ENCODE results near the gene XCR1.
A peak's percentile ranks its signal among the peaks of the same experiment; 100 is the strongest.

Gene XCR1

DNA sequence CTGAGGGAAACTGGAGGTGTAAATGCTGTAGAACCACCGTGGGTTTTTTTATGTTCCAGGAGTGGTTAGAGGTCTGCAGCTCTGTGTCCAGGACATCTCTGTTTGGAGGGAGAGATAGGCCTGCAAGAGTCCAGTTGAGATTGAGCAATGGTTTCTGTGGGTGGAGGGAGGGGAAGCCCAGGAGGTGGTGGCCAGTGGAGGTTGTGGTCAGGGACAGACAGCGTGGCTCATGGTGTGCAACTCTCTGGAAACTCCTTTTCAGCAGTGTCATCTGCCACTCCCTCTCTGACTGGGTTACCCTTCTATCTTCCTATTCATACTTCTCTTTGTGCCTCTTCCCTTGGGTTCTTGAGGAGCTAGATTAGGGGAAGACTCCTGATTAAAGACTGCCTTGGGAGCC is 9.6 kb downstream of the XCR1 start:
- Histone ChIP-seq H3K18ac (ENCODE audit: low read depth in 1 of 2, low read length in 2 of 2) (no peak overlapping the region), H2AK5ac (ENCODE audit: low read length, severe bottlenecking) (no peak overlapping the region), H4K91ac (ENCODE audit: low read length) (no peak overlapping the region), H3K4me2 (ENCODE audit: low read length, poor library complexity, severe bottlenecking) (no peak overlapping the region), H2AFZ (ENCODE audit: low read depth, low read length) (no peak overlapping the region), H2BK12ac (ENCODE audit: low read length in 2 of 2) (no peak overlapping the region), H4K8ac (ENCODE audit: low read length) (no peak overlapping the region), H3K36me3 (ENCODE audit: control insufficient read depth in 1 of 2, insufficient read depth in 2 of 2, low read depth in 1 of 2, low read length in 2 of 2) (no peaks in the 10 kb centered on the region), H3K23ac (ENCODE audit: low read length in 2 of 2) (no peak overlapping the region), H2BK15ac (ENCODE audit: low read depth, poor library complexity, severe bottlenecking) (no peak overlapping the region), H3K4me1 (ENCODE audit: control insufficient read depth, insufficient read depth, low read depth, low read length) (no peaks in the 10 kb centered on the region), H3K14ac (ENCODE audit: low read length in 2 of 2) (no peak overlapping the region), H3K9me3 (ENCODE audit: control insufficient read depth, low read length) (no peaks in the 10 kb centered on the region), H3K9ac (ENCODE audit: low read length) (no peak overlapping the region), H3K27ac (ENCODE audit: low read length, poor library complexity, severe bottlenecking) (no peak overlapping the region), H2BK120ac (ENCODE audit: low read depth, low read length) (no peak overlapping the region), H3K79me1 (replicated peaks; ENCODE audit: low read length, poor library complexity, severe bottlenecking) (no peaks in the 10 kb centered on the region), H2BK5ac (ENCODE audit: low read depth, low read length, poor library complexity, severe bottlenecking) (no peak overlapping the region), H3K4me3 (ENCODE audit: insufficient read depth in 1 of 2, low read depth in 1 of 2, low read length in 2 of 2) (no peak overlapping the region), H3K4ac (ENCODE audit: low read depth in 1 of 2, low read length in 2 of 2) (no peak overlapping the region), H3K27me3 (ENCODE audit: control insufficient read depth in 1 of 2, insufficient read depth in 1 of 2, low read length in 2 of 2) (peaks cover 0 to 34% of the 10 kb centered on the region in 2 experiments)
- 77% methylated on average over 1 of the region's 2 CpGs for WGBS
- DNase-seq, result peak; percentile 60

DNA sequence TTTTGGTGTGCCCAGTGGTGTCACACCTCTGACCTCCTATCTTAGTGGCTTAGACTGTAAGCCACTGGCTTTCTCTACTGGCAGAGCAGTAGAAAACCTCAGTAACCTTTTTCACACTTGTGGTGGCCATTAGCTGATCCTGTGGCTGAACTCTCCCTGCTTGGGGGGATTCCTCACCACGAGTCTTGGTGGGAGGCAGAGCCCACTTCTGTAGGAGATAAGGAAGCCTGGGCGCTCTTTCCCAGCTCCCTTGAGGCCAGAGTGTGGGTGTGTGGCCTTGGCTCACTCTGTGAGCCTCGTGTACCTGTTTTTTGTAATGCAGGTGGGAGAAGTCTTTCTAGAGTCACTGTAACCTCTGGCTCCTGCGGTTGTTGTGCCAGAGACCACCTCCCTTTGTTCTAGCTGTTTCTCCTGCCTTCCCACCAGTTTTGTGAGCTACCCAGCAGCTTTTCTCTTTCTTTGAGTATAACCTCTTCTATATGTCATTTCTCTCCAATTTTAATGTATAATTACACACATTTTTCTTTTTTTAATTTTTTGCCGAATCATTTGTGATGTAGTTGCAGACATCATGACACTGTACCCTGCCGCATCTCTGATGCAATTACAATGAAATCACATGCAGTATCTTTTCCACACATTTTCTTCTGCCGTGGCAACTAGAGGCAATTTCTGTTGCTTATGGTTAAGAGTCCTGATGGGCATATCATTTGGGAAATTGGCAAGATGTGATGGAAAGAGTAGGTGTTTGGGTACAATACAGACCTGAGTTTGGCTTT is 13.8 kb downstream of the XCR1 start:
- Histone ChIP-seq H3K18ac (ENCODE audit: low read depth in 1 of 2, low read length in 2 of 2) (no peak overlapping the region), H3K9ac (ENCODE audit: low read length) (no peak overlapping the region), H3K4ac (ENCODE audit: low read depth in 1 of 2, low read length in 2 of 2) (no peak overlapping the region), H3K9me3 (ENCODE audit: control insufficient read depth, low read length) (no peaks in the 10 kb centered on the region), H3K4me1 (ENCODE audit: control insufficient read depth, insufficient read depth, low read depth, low read length) (no peaks in the 10 kb centered on the region), H3K27me3 (ENCODE audit: control insufficient read depth in 1 of 2, insufficient read depth in 1 of 2, low read length in 2 of 2) (peaks cover 0 to 36% of the 10 kb centered on the region in 2 experiments), H2BK120ac (ENCODE audit: low read depth, low read length) (no peak overlapping the region), H2AK5ac (ENCODE audit: low read length, severe bottlenecking) (no peak overlapping the region), H2BK12ac (ENCODE audit: low read length in 2 of 2) (no peak overlapping the region), H4K8ac (ENCODE audit: low read length) (no peak overlapping the region), H3K4me3 (ENCODE audit: insufficient read depth in 1 of 2, low read depth in 1 of 2, low read length in 2 of 2) (no peak overlapping the region), H3K4me2 (ENCODE audit: low read length, poor library complexity, severe bottlenecking) (no peak overlapping the region), H3K79me1 (replicated peaks; ENCODE audit: low read length, poor library complexity, severe bottlenecking) (no peaks in the 10 kb centered on the region), H2BK15ac (ENCODE audit: low read depth, poor library complexity, severe bottlenecking) (no peak overlapping the region), H3K36me3 (ENCODE audit: control insufficient read depth in 1 of 2, insufficient read depth in 2 of 2, low read depth in 1 of 2, low read length in 2 of 2) (no peaks in the 10 kb centered on the region), H3K23ac (ENCODE audit: low read length in 2 of 2) (no peak overlapping the region), H3K14ac (ENCODE audit: low read length in 2 of 2) (no peak overlapping the region), H2BK5ac (ENCODE audit: low read depth, low read length, poor library complexity, severe bottlenecking) (no peak overlapping the region), H2AFZ (ENCODE audit: low read depth, low read length) (no peak overlapping the region), H3K27ac (ENCODE audit: low read length, poor library complexity, severe bottlenecking) (no peak overlapping the region), H4K91ac (ENCODE audit: low read length) (no peak overlapping the region)
- no peak for DNase-seq
- WGBS, result 77% methylated on average over 7 of the region's 7 CpGs

DNA sequence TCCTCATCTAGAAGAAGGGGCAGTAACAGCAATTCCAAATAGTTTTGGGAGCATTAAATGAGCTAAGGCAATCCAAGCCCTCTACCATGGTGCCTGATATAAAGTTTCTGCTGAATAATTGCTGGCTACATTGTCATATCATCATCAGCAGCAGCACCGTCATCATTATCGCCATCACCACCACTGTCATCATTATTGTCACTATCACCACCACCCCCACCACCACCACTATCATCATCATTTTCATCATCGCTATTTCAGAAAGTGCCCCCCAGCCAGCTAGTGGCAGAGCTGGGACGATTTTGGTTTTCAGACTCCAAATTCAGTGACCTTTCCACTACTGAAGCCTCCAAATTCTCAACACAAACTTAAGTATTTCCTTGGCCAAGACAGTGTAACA is 15.0 kb downstream of the XCR1 start:
- no peak overlapping the region for H3K4me3 ChIP-seq (ENCODE audit: insufficient read depth in 1 of 2, low read depth in 1 of 2, low read length in 2 of 2)
- H2BK12ac ChIP-seq (ENCODE audit: low read length in 2 of 2), result no peak overlapping the region
- no peak overlapping the region for H3K4ac ChIP-seq (ENCODE audit: low read depth in 1 of 2, low read length in 2 of 2)
- H2AK5ac ChIP-seq (ENCODE audit: low read length, severe bottlenecking), result no peak overlapping the region
- no peak for DNase-seq
- WGBS, result 90% methylated on average over 4 of the region's 4 CpGs
- H4K91ac ChIP-seq (ENCODE audit: low read length), result no peak overlapping the region
- H3K27ac ChIP-seq (ENCODE audit: low read length, poor library complexity, severe bottlenecking), result no peak overlapping the region
- no peak overlapping the region for H2BK5ac ChIP-seq (ENCODE audit: low read depth, low read length, poor library complexity, severe bottlenecking)
- H3K36me3 ChIP-seq (ENCODE audit: control insufficient read depth in 1 of 2, insufficient read depth in 2 of 2, low read depth in 1 of 2, low read length in 2 of 2), result no peaks in the 10 kb centered on the region
- H4K8ac ChIP-seq (ENCODE audit: low read length), result no peak overlapping the region
- H3K4me1 ChIP-seq (ENCODE audit: control insufficient read depth, insufficient read depth, low read depth, low read length), result no peaks in the 10 kb centered on the region
- no peaks in the 10 kb centered on the region for H3K9me3 ChIP-seq (ENCODE audit: control insufficient read depth, low read length)
- no peak overlapping the region for H3K18ac ChIP-seq (ENCODE audit: low read depth in 1 of 2, low read length in 2 of 2)
- no peaks in the 10 kb centered on the region for H3K79me1 ChIP-seq (replicated peaks; ENCODE audit: low read length, poor library complexity, severe bottlenecking)
- H2BK120ac ChIP-seq (ENCODE audit: low read depth, low read length), result no peak overlapping the region
- H3K14ac ChIP-seq (ENCODE audit: low read length in 2 of 2), result no peak overlapping the region
- H2AFZ ChIP-seq (ENCODE audit: low read depth, low read length), result no peak overlapping the region
- H3K9ac ChIP-seq (ENCODE audit: low read length), result no peak overlapping the region
- peaks cover 0 to 24% of the 10 kb centered on the region in 2 experiments for H3K27me3 ChIP-seq (ENCODE audit: control insufficient read depth in 1 of 2, insufficient read depth in 1 of 2, low read length in 2 of 2)
- no peak overlapping the region for H3K4me2 ChIP-seq (ENCODE audit: low read length, poor library complexity, severe bottlenecking)
- no peak overlapping the region for H2BK15ac ChIP-seq (ENCODE audit: low read depth, poor library complexity, severe bottlenecking)
- H3K23ac ChIP-seq (ENCODE audit: low read length in 2 of 2), result no peak overlapping the region

DNA sequence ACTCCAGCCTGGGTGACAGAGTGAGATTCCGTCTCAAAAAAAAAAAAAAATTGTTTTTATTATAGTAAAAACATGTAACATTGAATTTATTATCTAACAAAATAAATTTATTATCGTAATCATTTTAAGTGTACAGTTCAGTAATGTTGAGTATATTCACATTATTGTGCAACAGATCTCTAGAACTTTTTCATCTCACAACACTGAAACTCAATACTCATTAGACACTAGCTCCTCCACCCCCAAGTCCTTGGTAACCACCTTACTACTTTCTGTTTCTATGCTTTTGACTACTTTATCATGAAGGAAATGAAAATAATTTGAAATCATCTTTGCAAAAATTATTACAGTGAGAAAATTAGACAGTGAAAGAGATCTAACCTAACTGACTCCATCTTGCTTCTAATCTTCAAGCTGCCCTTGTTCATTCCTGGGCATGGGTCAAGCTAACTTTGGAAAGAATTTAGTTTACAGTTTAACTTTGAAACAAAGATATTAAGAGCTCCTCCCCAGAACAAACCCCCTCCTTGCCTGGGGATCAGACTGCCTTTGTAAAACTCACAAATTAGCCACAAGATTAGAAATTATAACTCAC is 16.7 kb downstream of the XCR1 start:
- Histone ChIP-seq H2BK120ac (ENCODE audit: low read depth, low read length) (no peak overlapping the region), H2AFZ (ENCODE audit: low read depth, low read length) (no peak overlapping the region), H3K4me2 (ENCODE audit: low read length, poor library complexity, severe bottlenecking) (no peak overlapping the region), H3K36me3 (ENCODE audit: control insufficient read depth in 1 of 2, insufficient read depth in 2 of 2, low read depth in 1 of 2, low read length in 2 of 2) (no peaks in the 10 kb centered on the region), H3K27ac (ENCODE audit: low read length, poor library complexity, severe bottlenecking) (no peak overlapping the region), H3K18ac (ENCODE audit: low read depth in 1 of 2, low read length in 2 of 2) (no peak overlapping the region), H3K4me3 (ENCODE audit: insufficient read depth in 1 of 2, low read depth in 1 of 2, low read length in 2 of 2) (no peak overlapping the region), H2AK5ac (ENCODE audit: low read length, severe bottlenecking) (no peak overlapping the region), H3K4me1 (ENCODE audit: control insufficient read depth, insufficient read depth, low read depth, low read length) (no peaks in the 10 kb centered on the region), H3K23ac (ENCODE audit: low read length in 2 of 2) (no peak overlapping the region), H2BK12ac (ENCODE audit: low read length in 2 of 2) (no peak overlapping the region), H4K8ac (ENCODE audit: low read length) (no peak overlapping the region), H2BK15ac (ENCODE audit: low read depth, poor library complexity, severe bottlenecking) (no peak overlapping the region), H3K9ac (ENCODE audit: low read length) (no peak overlapping the region), H2BK5ac (ENCODE audit: low read depth, low read length, poor library complexity, severe bottlenecking) (no peak overlapping the region), H3K4ac (ENCODE audit: low read depth in 1 of 2, low read length in 2 of 2) (no peak overlapping the region), H3K9me3 (ENCODE audit: control insufficient read depth, low read length) (no peaks in the 10 kb centered on the region), H3K27me3 (ENCODE audit: control insufficient read depth in 1 of 2, insufficient read depth in 1 of 2, low read length in 2 of 2) (peaks cover 0 to 14% of the 10 kb centered on the region in 2 experiments), H3K79me1 (replicated peaks; ENCODE audit: low read length, poor library complexity, severe bottlenecking) (no peaks in the 10 kb centered on the region), H4K91ac (ENCODE audit: low read length) (no peak overlapping the region), H3K14ac (ENCODE audit: low read length in 2 of 2) (no peak overlapping the region)
- DNase-seq, result no peak
- WGBS, result 100% methylated on average over 1 of the region's 2 CpGs
